ENCODE data around the gene CDH1. TPM values are rescaled to one million over a fixed set of nuclear protein-coding genes. Genes with fewer than 3 reads are reported as not detected.

Gene CDH1
- total and polyA plus RNA-seq, 2 donors from 2014 or later, result 47.0 to 149 TPM

DNA sequence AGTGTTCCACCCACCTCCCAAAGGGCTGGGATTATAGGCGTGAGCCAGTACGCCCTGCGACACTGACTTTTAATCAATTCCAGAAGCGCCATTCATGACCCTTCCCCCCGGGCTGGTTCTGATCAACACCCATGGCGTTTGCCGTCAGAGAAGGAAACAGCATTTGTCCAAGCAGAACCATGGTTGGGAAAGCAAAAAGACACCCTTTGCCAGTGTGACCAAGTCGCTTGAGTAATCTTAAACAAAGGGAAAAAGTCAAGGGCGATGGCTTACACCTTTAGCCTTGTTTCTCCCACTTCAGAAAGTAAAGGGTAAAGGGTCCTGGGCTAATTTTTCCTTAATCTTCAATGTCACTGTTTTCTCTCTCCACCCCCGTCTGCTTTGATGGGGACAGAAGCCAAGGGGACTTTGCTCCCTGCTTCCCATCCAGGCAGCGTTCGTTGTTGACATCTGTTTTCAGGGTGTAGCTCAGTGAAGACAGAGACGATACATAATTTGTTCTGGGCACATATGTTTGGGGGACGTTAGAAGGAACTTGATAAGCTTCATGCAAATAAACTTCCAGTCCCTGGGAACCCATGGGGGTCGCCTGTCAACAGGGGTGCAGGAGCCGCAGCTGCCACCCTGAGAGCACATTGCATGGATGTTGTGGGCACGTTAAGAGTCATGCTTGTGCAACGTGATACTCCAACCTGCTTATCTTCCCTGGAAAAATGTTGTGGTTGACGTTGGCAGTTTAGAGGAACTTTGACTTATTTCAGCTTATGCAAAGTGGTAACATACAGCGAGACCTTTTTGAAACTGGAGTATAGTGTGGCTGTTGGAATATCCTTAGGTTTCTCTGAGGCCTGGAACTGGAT, 55.6 kb downstream of the CDH1 start:
- no peak overlapping the region for H3K27ac ChIP-seq (ENCODE audit: low read depth in 2 of 2, low read length in 2 of 2)
- no peak for FAIRE-seq
- H3K27me3 ChIP-seq (ENCODE audit: control insufficient read depth, insufficient read depth, low read length), result no peaks in the 10 kb centered on the region
- TF ChIP-seq, protein P1, sequence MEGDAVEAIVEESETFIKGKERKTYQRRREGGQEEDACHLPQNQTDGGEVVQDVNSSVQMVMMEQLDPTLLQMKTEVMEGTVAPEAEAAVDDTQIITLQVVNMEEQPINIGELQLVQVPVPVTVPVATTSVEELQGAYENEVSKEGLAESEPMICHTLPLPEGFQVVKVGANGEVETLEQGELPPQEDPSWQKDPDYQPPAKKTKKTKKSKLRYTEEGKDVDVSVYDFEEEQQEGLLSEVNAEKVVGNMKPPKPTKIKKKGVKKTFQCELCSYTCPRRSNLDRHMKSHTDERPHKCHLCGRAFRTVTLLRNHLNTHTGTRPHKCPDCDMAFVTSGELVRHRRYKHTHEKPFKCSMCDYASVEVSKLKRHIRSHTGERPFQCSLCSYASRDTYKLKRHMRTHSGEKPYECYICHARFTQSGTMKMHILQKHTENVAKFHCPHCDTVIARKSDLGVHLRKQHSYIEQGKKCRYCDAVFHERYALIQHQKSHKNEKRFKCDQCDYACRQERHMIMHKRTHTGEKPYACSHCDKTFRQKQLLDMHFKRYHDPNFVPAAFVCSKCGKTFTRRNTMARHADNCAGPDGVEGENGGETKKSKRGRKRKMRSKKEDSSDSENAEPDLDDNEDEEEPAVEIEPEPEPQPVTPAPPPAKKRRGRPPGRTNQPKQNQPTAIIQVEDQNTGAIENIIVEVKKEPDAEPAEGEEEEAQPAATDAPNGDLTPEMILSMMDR (IDR thresholded peaks at IDR 0.05; ENCODE audit: borderline replicate concordance, extremely low read depth, insufficient read depth), result no peak
- no peak for DNase-seq
- no peak overlapping the region for H3K9ac ChIP-seq (ENCODE audit: low read length in 3 of 3)
- H3K4me1 ChIP-seq (ENCODE audit: control insufficient read depth in 2 of 3, insufficient read depth in 2 of 3, low read depth in 1 of 3, low read length in 3 of 3), result peaks cover 0 to 7% (median 3%) of the 10 kb centered on the region in 3 donors
- no peaks in the 10 kb centered on the region for H3K9me3 ChIP-seq (ENCODE audit: control insufficient read depth in 2 of 3, insufficient read depth in 1 of 3, low read length in 3 of 3)
- intact Hi-C loops (cut with DNase I), result no loop called here
- no peaks in the 10 kb centered on the region for H3K36me3 ChIP-seq (ENCODE audit: control insufficient read depth in 2 of 3, insufficient read depth in 3 of 3, low read length in 3 of 3)
- H3K4me3 ChIP-seq (ENCODE audit: low read length in 3 of 3), result no peak overlapping the region

DNA sequence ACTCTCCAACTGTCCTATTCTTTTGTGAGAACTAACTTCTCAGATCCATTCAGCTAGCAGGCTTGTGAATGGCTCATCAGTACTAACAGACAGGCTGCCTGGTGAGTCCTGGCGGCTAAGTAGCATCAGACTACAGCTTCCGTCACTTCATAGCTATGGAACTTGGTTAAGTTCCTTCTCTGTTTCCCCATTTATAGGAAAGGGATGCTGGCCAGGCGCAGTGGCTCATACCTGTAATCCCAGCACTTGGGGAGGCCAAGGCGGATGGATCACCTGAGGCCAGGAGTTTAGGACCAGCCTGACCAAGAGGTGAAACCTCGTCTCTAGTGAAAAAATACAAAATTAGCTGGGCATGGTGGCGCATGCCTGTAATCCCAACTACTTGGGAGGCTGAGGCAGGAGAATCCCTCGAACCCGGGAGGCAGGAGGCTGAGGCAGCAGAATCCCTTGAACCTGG, 56.3 kb downstream of the CDH1 start:
- Histone ChIP-seq H3K27ac (ENCODE audit: low read depth in 2 of 2, low read length in 2 of 2) (no peak overlapping the region), H3K4me3 (ENCODE audit: low read length in 3 of 3) (no peak overlapping the region), H3K9ac (ENCODE audit: low read length in 3 of 3) (no peak overlapping the region), H3K4me1 (ENCODE audit: control insufficient read depth in 2 of 3, insufficient read depth in 2 of 3, low read depth in 1 of 3, low read length in 3 of 3) (peaks cover 0 to 7% (median 4%) of the 10 kb centered on the region in 3 donors), H3K27me3 (ENCODE audit: control insufficient read depth, insufficient read depth, low read length) (no peaks in the 10 kb centered on the region), H3K9me3 (ENCODE audit: control insufficient read depth in 2 of 3, insufficient read depth in 1 of 3, low read length in 3 of 3) (no peaks in the 10 kb centered on the region), H3K36me3 (ENCODE audit: control insufficient read depth in 2 of 3, insufficient read depth in 3 of 3, low read length in 3 of 3) (no peaks in the 10 kb centered on the region)
- TF ChIP-seq, protein P1 (IDR thresholded peaks at IDR 0.05; ENCODE audit: borderline replicate concordance, extremely low read depth, insufficient read depth), result no peak
- intact Hi-C loops (cut with DNase I), result no loop called here
- DNase-seq, result no peak
- FAIRE-seq, result no peak

DNA sequence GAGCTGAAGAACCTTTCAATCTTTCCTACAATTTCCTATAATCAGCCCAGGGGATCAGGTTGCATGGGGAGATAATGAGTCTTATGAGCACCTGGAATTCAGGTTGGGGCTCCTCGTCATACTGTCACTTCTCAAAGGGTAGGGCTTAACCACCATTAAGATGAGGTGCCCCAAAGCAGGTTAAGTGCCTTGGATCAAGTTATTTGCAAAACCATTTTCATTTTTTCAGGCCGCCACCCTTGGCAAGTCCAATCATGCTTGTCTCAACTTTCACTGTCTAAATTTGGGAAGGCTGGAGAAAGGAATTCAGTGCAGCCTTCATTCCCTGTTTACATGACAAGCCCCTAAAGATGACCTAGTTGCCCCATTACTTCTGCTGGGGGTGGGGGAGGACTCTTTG, 61.3 kb downstream of the CDH1 start:
- Histone ChIP-seq H3K9ac (ENCODE audit: low read length in 3 of 3) (no peak overlapping the region), H3K27ac (ENCODE audit: low read depth in 2 of 2, low read length in 2 of 2) (no peak overlapping the region), H3K9me3 (ENCODE audit: control insufficient read depth in 2 of 3, insufficient read depth in 1 of 3, low read length in 3 of 3) (no peaks in the 10 kb centered on the region), H3K36me3 (ENCODE audit: control insufficient read depth in 2 of 3, insufficient read depth in 3 of 3, low read length in 3 of 3) (no peaks in the 10 kb centered on the region), H3K27me3 (ENCODE audit: control insufficient read depth, insufficient read depth, low read length) (no peaks in the 10 kb centered on the region), H3K4me1 (ENCODE audit: control insufficient read depth in 2 of 3, insufficient read depth in 2 of 3, low read depth in 1 of 3, low read length in 3 of 3) (peaks cover 0 to 2% (median 0%) of the 10 kb centered on the region in 3 donors), H3K4me3 (ENCODE audit: low read length in 3 of 3) (no peak overlapping the region)
- TF ChIP-seq, protein P1 (IDR thresholded peaks at IDR 0.05; ENCODE audit: borderline replicate concordance, extremely low read depth, insufficient read depth), result no peak
- intact Hi-C loops (cut with DNase I), result no loop called here
- DNase-seq (no peak), FAIRE-seq (no peak)

All from kidney (tissue), 14 donors.